Uterus (tissue), 4 donors: Measurements from ENCODE around the gene NOTO. TPM values are rescaled to one million over a fixed set of nuclear protein-coding genes. Genes with fewer than 3 reads are reported as not detected.

Experiments
- DNase-seq, 2 donors: peaks; one replicate each; pipeline ENCODE4 v3.0.0-alpha.2; 2019 to 2020
- H3K27ac ChIP-seq, 2 donors: fragments of 200-600 bp; sonication (generic); 1 replicate in 1 of 2; 2 replicates in 1 of 2; pipeline ENCODE4 v1.5.1; 2016 to 2018
- H3K27me3 ChIP-seq, 2 donors: fragments of 200-600 bp; sonication (generic); one replicate each; pipeline ENCODE4 v1.5.1; 2018 to 2019; ENCODE audit warnings: control low read depth in 1 of 2
- H3K36me3 ChIP-seq, 2 donors: fragments of 200-600 bp; sonication (generic); one replicate each; pipeline ENCODE4 v1.5.1; 2019; ENCODE audit warnings: control low read depth in 1 of 2
- H3K4me1 ChIP-seq, 2 donors: fragments of 200-600 bp; sonication (generic); one replicate each; pipeline ENCODE4 v1.5.1; 2018 to 2019; ENCODE audit warnings: control low read depth in 1 of 2
- H3K4me3 ChIP-seq, 2 donors: fragments of 200-600 bp; sonication (generic); 1 replicate in 1 of 2; 2 replicates in 1 of 2; pipeline ENCODE4 v1.5.1; 2018 to 2019; ENCODE audit warnings: mild to moderate bottlenecking in 1 of 2
- H3K9me3 ChIP-seq, 2 donors: fragments of 200-600 bp; sonication (generic); one replicate each; pipeline ENCODE4 v1.5.1; 2019; ENCODE audit warnings: control low read depth in 1 of 2
- CTCF ChIP-seq, 4 experiments: fragments of 200-600 bp in 2 of 4; fragments of 450-650 bp in 2 of 4; sonication (generic) in 2 of 4; IDR thresholded peaks; one replicate each; pipeline ENCODE4 v1.5.1; 2016 to 2019; ENCODE audit warnings: antibody characterized with exemption in 4 of 4, mild to moderate bottlenecking in 2 of 4, moderate library complexity in 1 of 4
- POLR2A ChIP-seq, 2 donors: fragments of 450-650 bp; IDR thresholded peaks; one replicate each; pipeline ENCODE4 v1.6.1; 2016; ENCODE audit warnings: antibody characterized with exemption in 2 of 2, mild to moderate bottlenecking in 1 of 2, moderate library complexity in 1 of 2
- intact Hi-C: fragments of 100-400 bp; cut with DNase I; formaldehyde crosslinking; loops from one replicate; pipeline ENCODE4 v1.15.1; 2023; ENCODE audit warnings: low total_unique reads
- total RNA-seq, 4 donors: library from RNA; depleted of rRNA in 3 of 4; stranded (reverse); fragments of >200 nt in 3 of 4; gene quantifications; one replicate each; pipeline versions ENCODE4 v1.1.0 to v1.2.4, GENCODE V29; 2014 to 2023
- donor health status: DM: yes; HTN: yes; CAD: no.

Gene NOTO
- total RNA-seq, 4 donors from 2014 or later: not detected

GRCh38 chr2:73253400-73253799 lies 51.0 kb downstream of the NOTO start:
- DNase-seq: no peak
- Histone ChIP-seq H3K27ac (no peak overlapping the region), H3K4me3 (no peak overlapping the region), H3K9me3 (no peaks in the 10 kb centered on the region), H3K4me1 (no peaks in the 10 kb centered on the region), H3K27me3 (no peaks in the 10 kb centered on the region), H3K36me3 (no peaks in the 10 kb centered on the region)
- no peak for TF ChIP-seq POLR2A (IDR thresholded peaks at IDR 0.05)
- TF ChIP-seq CTCF (IDR thresholded peaks at IDR 0.05): no peak
- intact Hi-C loops: no loop called here

DNA sequence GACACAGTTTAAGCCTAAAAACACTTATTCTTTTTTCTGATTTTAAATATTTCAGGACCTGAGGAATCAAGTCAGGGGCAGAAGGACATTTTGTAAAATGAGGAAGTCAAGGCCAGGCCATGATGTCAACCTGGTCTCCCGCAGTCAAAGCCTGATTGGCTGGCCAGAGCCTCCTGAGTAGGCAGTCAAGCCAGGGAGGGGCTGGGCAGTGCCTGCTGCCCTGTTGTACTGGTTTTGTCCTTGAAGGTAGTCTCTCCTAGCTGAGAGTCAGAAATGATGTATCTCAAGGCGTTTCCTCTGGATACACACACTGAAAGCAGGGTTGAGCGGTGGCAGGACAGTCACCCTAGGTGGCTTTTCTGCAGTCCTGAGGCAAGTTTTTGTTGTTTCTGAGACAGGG lies 51.5 kb downstream of the NOTO start:
- Histone ChIP-seq H3K27ac (no peak overlapping the region), H3K27me3 (no peaks in the 10 kb centered on the region), H3K4me1 (no peaks in the 10 kb centered on the region), H3K9me3 (no peaks in the 10 kb centered on the region), H3K36me3 (no peaks in the 10 kb centered on the region), H3K4me3 (no peak overlapping the region)
- intact Hi-C loops: no loop called here
- no peak for DNase-seq
- TF ChIP-seq POLR2A (IDR thresholded peaks at IDR 0.05) (no peak), CTCF (IDR thresholded peaks at IDR 0.05) (no peak)

DNA sequence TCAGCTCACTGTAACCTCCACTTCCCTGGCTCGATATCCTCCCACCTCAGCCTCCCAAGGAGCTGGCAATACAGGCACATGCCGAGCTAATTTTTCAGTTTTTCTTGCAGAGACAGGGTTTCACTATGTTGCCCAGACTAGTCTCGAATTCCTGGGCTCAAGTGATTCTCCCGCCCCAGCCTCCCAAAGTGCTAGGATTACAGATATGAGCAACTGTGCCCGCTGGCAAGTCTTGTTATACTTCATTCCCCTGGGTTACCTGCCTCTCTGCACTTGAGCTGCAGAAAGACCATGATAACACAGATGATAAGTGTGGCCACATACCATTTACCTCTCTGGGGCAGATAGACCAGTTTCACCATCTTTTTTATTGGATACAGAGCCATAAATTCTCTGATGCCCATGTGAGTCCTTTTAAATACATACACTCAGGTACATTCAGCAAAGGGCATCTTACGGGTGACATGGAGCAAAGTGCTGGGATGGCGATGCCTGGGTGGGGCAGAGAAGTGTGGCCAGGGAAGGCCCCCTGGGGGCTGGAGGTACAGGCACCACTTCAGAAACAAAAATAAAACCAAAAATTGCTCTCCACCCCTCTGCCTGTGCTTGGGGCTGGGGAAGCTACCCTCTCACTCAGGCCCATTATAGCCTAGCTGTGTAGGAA lies 52.1 kb downstream of the NOTO start:
- H3K9me3 ChIP-seq: no peaks in the 10 kb centered on the region
- no peak overlapping the region for H3K4me3 ChIP-seq
- no peaks in the 10 kb centered on the region for H3K36me3 ChIP-seq
- no peaks in the 10 kb centered on the region for H3K4me1 ChIP-seq
- TF ChIP-seq POLR2A (IDR thresholded peaks at IDR 0.05) (no peak), CTCF (IDR thresholded peaks at IDR 0.05) (no peak)
- no peaks in the 10 kb centered on the region for H3K27me3 ChIP-seq
- H3K27ac ChIP-seq: no peak overlapping the region
- no peak for DNase-seq
- intact Hi-C loops: no loop called here

DNA sequence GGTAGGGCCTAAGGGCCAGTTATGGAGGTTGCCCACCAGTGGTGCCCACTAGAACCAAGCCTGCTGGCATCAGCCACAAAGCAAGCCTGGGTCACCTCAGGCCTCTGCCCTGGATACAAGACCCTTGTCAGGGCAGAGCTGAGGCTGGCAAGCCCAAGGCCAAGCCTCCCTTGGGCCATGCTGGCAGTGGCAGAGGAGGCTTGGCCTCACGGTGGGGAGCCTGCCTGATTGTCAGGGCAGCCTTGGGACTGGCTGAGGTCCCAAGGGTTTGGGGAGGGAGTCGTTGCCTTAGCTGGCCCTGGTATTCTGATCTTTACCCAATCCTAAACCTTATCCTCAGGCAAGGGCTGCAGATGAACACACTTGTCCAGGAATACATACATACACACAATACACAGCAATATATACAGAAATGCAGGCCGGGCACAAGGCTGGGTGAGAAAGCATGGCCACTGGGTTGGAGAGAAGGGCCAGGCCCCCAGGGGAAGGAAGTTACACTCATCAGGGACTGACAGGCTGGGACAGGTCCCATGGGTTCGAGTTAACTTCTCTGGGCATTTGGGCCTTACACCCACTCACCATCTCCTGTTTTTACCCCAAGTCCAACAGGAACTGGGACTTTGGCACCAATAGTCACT lies 52.8 kb downstream of the NOTO start:
- Histone ChIP-seq H3K4me1 (no peaks in the 10 kb centered on the region), H3K27ac (no peak overlapping the region), H3K9me3 (no peaks in the 10 kb centered on the region), H3K36me3 (no peaks in the 10 kb centered on the region), H3K27me3 (no peaks in the 10 kb centered on the region), H3K4me3 (no peak overlapping the region)
- TF ChIP-seq POLR2A (IDR thresholded peaks at IDR 0.05): no peak
- TF ChIP-seq CTCF (IDR thresholded peaks at IDR 0.05): no peak
- no peak for DNase-seq
- intact Hi-C loops: no loop called here

- Histone ChIP-seq H3K4me1 (no peaks in the 10 kb centered on the region), H3K9me3 (no peaks in the 10 kb centered on the region), H3K36me3 (no peaks in the 10 kb centered on the region), H3K4me3 (no peak overlapping the region), H3K27ac (no peak overlapping the region), H3K27me3 (no peaks in the 10 kb centered on the region)
- TF ChIP-seq CTCF (IDR thresholded peaks at IDR 0.05): no peak
- no peak for TF ChIP-seq POLR2A (IDR thresholded peaks at IDR 0.05)
- intact Hi-C loops: no loop called here
- no peak for DNase-seq
Observed at GRCh38 chr2:73255907-73256617, 53.7 kb downstream of the NOTO start.
